MCF 10A (cell line): ENCODE data around the gene LGALS7B. TPM values are rescaled to one million over a fixed set of nuclear protein-coding genes. Genes with fewer than 3 reads are reported as not detected.
A peak's percentile ranks its signal among the peaks of the same experiment; 100 is the strongest.

ENCODE experiments used
- BruUV-seq: library from RNA; stranded (reverse); fragments of 400-500 nt; replicated peaks from 2 replicates; lab custom pipeline; 2021; lab: Mats Ljungman, UMichigan
- CTCF ChIA-PET: fragments of 300-600 bp; sonication (Branson Sonifier 250); formaldehyde crosslinking; extraction: SDS; loops from one replicate; lab custom pipeline; 2021; ENCODE audit warnings: antibody characterized with exemption, inconsistent platforms; lab: Yijun Ruan, JAX
- POLR2A ChIA-PET: fragments of 300-600, 350-650 bp; sonication (Branson Sonifier 250); formaldehyde crosslinking; extraction: SDS; loops from one replicate; lab custom pipeline; 2020; ENCODE audit warnings: antibody characterized with exemption, inconsistent platforms; lab: Yijun Ruan, JAX
- DNase-seq: peaks from one replicate; pipeline ENCODE4 v3.0.0-alpha.2; 2018; ENCODE audit not compliant: unreplicated experiment
- H3K27ac Mint-ChIP-seq: one replicate; pipeline ENCODE4 v1.8.0; 2022; ENCODE audit warnings: mild to moderate bottlenecking, low read depth, mixed read lengths; ENCODE audit not compliant: unreplicated experiment
- H3K27me3 Mint-ChIP-seq: one replicate; pipeline ENCODE4 v1.8.0; 2022; ENCODE audit warnings: mixed read lengths; ENCODE audit not compliant: insufficient read depth, unreplicated experiment
- H3K36me3 Mint-ChIP-seq: one replicate; pipeline ENCODE4 v1.8.0; 2022; ENCODE audit warnings: mild to moderate bottlenecking, moderate library complexity, mixed read lengths; ENCODE audit not compliant: insufficient read depth, unreplicated experiment
- H3K4me1 Mint-ChIP-seq: one replicate; pipeline ENCODE4 v1.8.0; 2022; ENCODE audit warnings: mixed read lengths; ENCODE audit not compliant: insufficient read depth, unreplicated experiment
- H3K4me3 Mint-ChIP-seq: one replicate; pipeline ENCODE4 v1.8.0; 2022; ENCODE audit warnings: mild to moderate bottlenecking, moderate library complexity, mixed read lengths; ENCODE audit not compliant: unreplicated experiment
- H3K9me3 Mint-ChIP-seq: one replicate; pipeline ENCODE4 v1.8.0; 2022; ENCODE audit warnings: mixed read lengths; ENCODE audit not compliant: unreplicated experiment
- intact Hi-C: fragments of 100-400 bp; cut with micrococcal nuclease; formaldehyde crosslinking; loops from 2 replicates; pipeline ENCODE4 v1.14.1; 2022
- total RNA-seq: library from RNA; stranded (reverse); gene quantifications from 2 replicates; pipeline ENCODE4 v1.2.3, GENCODE V29; 2022
- TF ChIP-seq, protein P1 (sequence below): fragments of 200-600 bp; IDR thresholded peaks from one replicate; pipeline ENCODE4 v1.8.0; 2022; ENCODE audit warnings: antibody characterized with exemption, mild to moderate bottlenecking; ENCODE audit not compliant: unreplicated experiment

Gene LGALS7B
- total RNA-seq, 1 experiment from 2014 or later = 2.6 TPM

DNA sequence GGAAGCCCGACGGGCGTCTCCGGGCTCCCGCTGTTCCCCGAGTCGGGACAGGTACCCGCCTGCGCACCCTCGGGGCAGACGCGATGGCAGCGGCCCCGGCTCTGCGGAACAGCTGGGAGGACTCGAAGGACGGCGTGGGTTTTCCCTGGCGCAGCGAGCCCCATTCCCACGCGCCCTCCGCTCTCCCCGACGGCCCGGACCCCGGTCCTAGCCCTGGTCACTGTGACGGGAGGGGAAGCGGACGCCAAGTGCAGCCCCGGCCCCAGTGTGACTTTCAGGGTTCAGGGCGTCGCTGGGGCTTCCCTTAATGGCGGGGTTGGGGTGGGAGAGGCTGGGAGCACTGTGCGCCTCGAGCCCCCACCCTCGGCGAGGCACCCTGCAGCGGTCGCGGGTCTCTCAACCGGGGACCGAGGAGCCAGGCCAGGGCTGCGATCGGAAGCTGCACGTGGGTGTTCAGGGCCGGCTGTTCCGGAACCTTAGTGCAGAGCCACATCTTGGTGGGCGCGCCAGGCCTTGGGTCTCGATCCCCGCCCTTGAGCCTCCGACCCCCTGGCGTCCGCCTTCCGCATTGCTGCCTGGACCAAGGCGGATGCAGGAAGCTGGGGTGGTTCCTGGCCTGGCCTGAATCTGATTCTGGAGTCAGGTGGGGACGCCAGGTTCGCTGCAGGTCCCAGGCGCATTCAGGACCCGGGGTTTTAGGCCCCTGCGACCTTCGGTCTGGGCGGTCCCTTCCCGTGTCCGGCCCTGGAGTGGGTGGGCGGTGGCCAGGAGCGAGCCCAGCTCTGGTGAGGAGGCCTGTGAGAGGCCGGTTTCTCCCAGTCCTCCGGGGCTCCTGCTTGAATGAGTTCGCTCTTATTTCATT, 3.5 kb downstream of the LGALS7B start:
- H3K36me3 Mint-ChIP-seq = no peaks in the 10 kb centered on the region
- peaks cover 12% of the 10 kb centered on the region for H3K4me1 Mint-ChIP-seq
- ChIA-PET POLR2A (interaction anchor here (0.6 to 3.2 kb wide), 8 partner anchors 9 to 144 kb away, joined by 3 to 18 read pairs (median 6); partner anchors contain the start of genes ECH1 and LGALS7), CTCF (interaction anchor here (0.6 to 1.9 kb wide), 3 partner anchors 17 to 105 kb away, joined by 3 to 7 read pairs (median 3); no protein-coding TSS in a partner anchor)
- TF ChIP-seq, protein P1, sequence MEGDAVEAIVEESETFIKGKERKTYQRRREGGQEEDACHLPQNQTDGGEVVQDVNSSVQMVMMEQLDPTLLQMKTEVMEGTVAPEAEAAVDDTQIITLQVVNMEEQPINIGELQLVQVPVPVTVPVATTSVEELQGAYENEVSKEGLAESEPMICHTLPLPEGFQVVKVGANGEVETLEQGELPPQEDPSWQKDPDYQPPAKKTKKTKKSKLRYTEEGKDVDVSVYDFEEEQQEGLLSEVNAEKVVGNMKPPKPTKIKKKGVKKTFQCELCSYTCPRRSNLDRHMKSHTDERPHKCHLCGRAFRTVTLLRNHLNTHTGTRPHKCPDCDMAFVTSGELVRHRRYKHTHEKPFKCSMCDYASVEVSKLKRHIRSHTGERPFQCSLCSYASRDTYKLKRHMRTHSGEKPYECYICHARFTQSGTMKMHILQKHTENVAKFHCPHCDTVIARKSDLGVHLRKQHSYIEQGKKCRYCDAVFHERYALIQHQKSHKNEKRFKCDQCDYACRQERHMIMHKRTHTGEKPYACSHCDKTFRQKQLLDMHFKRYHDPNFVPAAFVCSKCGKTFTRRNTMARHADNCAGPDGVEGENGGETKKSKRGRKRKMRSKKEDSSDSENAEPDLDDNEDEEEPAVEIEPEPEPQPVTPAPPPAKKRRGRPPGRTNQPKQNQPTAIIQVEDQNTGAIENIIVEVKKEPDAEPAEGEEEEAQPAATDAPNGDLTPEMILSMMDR = no peak
- peak overlapping the region; percentile 24 for H3K4me3 Mint-ChIP-seq
- no peak for DNase-seq
- no peaks in the 10 kb centered on the region for H3K9me3 Mint-ChIP-seq
- peak overlapping the region; percentile 72 for H3K27ac Mint-ChIP-seq
- no peaks in the 10 kb centered on the region for H3K27me3 Mint-ChIP-seq
- no TSS peak for BruUV-seq
- intact Hi-C loops = no loop called here

DNA sequence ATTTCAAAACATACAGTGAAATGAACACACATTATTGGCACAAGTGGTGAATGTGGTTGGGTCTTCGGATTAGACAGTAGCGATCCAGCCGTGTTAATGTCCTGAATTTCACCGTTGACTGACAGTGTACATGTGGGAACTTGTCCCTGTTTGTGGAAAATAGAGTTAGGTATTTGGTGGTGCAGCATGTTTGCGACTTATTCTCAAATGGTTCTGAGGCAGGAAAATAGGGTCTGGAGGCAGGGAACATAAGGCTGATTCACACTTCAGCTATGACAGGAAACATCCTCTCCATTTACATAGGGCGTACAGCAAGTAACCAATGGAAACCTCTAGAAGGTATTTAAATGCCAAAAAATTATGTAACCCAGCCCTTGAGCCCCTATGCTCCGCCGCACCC, 4.2 kb downstream of the LGALS7B start:
- no peaks in the 10 kb centered on the region for H3K9me3 Mint-ChIP-seq
- H3K27ac Mint-ChIP-seq = peak overlapping the region; percentile 72
- intact Hi-C loops = no loop called here
- CTCF ChIA-PET = interaction anchor here (0.6 to 1.9 kb wide), 3 partner anchors 18 to 106 kb away, joined by 3 to 7 read pairs (median 3); no protein-coding TSS in a partner anchor
- DNase-seq = peak; percentile 87
- TF ChIP-seq, protein P1 = no peak
- no TSS peak for BruUV-seq
- peak overlapping the region; percentile 24 for H3K4me3 Mint-ChIP-seq
- H3K36me3 Mint-ChIP-seq = no peaks in the 10 kb centered on the region
- POLR2A ChIA-PET = interaction anchor here (0.9 to 3.2 kb wide), 7 partner anchors 10 to 102 kb away, joined by 3 to 18 read pairs (median 6); partner anchors contain the start of genes ECH1 and LGALS7
- no peaks in the 10 kb centered on the region for H3K27me3 Mint-ChIP-seq
- H3K4me1 Mint-ChIP-seq = peaks cover 12% of the 10 kb centered on the region

DNA sequence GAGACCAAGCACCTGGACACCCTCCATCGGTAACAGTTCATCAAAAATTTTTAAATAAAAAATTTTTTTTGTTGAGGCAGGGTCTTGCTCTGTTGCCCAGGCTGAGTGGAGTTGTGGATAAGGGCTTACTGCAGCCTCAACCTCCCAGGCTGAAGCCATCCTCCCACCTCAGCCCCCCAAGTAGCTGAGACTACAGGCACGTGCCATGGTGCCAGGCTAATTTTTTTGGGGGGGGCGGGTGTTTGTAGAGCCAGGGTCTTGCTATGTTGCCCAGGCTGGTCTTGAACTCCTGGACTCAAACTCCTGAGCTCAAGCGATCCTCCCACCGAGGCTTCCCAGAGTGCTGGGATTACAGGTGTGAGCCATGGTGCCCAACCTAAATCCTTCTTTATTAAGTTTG, 4.7 kb downstream of the LGALS7B start:
- no peak for DNase-seq
- no peak overlapping the region for H3K4me3 Mint-ChIP-seq
- H3K27me3 Mint-ChIP-seq = no peaks in the 10 kb centered on the region
- TF ChIP-seq, protein P1 = no peak
- ChIA-PET POLR2A (interaction anchor here (0.6 to 3.2 kb wide), 9 partner anchors 11 to 761 kb away, joined by 3 to 18 read pairs (median 6); partner anchors contain the start of genes ECH1 and LGALS7), CTCF (interaction anchor here (0.7 to 1.9 kb wide), 2 partner anchors 18 to 106 kb away, joined by 3 to 7 read pairs; no protein-coding TSS in a partner anchor)
- no peaks in the 10 kb centered on the region for H3K9me3 Mint-ChIP-seq
- no peaks in the 10 kb centered on the region for H3K36me3 Mint-ChIP-seq
- BruUV-seq = no TSS peak
- H3K27ac Mint-ChIP-seq = peak overlapping the region; percentile 72
- H3K4me1 Mint-ChIP-seq = peaks cover 8% of the 10 kb centered on the region
- intact Hi-C loops = no loop called here

DNA sequence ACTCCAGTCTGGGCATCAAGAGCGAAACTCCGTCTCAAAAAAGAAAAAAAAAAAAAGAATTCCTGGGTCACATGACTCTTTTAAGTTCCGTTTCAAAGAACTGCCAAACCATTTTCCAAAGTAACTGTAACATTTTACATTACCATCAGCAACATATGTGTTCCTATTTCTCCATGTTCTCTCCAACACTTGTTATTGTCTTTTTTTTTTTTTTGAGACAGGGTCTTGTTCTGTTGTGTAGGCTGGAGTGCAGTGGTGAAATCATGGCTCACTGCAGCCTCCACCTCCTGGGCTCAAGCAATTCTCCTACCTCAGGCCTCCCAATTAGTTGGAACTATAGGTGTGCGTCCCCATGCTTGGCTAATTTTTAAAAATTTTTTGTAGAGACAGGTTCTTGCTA, 6.5 kb downstream of the LGALS7B start:
- no TSS peak for BruUV-seq
- H3K4me1 Mint-ChIP-seq = peaks cover 13% of the 10 kb centered on the region
- no peaks in the 10 kb centered on the region for H3K27me3 Mint-ChIP-seq
- POLR2A ChIA-PET = no interaction called here
- no peak for DNase-seq
- CTCF ChIA-PET = no interaction called here
- no peak overlapping the region for H3K27ac Mint-ChIP-seq
- TF ChIP-seq, protein P1 = no peak
- H3K4me3 Mint-ChIP-seq = no peak overlapping the region
- no peaks in the 10 kb centered on the region for H3K36me3 Mint-ChIP-seq
- intact Hi-C loops = loop anchor here (5.0 kb wide), 1 partner anchor 37 kb away; the partner anchor contains the start of gene ECH1
- H3K9me3 Mint-ChIP-seq = no peaks in the 10 kb centered on the region
